ENCODE data around the gene TYW1.

- TF ChIP-seq PATZ1 (CRISPR knock-in tag; IDR thresholded peaks at IDR 0.05; ENCODE audit: borderline replicate concordance) (no peak), ESRRG (CRISPR knock-in tag; IDR thresholded peaks at IDR 0.05) (no peak), ZNF565 (CRISPR knock-in tag; conservative IDR thresholded peaks at IDR 0.05; ENCODE audit: low read depth) (no peak), TSHZ2 (CRISPR knock-in tag; IDR thresholded peaks at IDR 0.05) (no peak), ZC3H10 (CRISPR knock-in tag; IDR thresholded peaks at IDR 0.05) (no peak), TOX (CRISPR knock-in tag; IDR thresholded peaks at IDR 0.05; ENCODE audit: borderline replicate concordance) (no peak), ZNF70 (CRISPR knock-in tag; IDR thresholded peaks at IDR 0.05) (no peak), GLIS3 (CRISPR knock-in tag; IDR thresholded peaks at IDR 0.05) (no peak)
Observed at GRCh38 chr7:67018940-67019339, 22.3 kb downstream of the TYW1 start.

All from SK-N-SH treated with all-trans-retinoic acid at 6 μM for 48 hours (cell line).